HepG2 (cell line): ENCODE data around the gene DALRD3. TPM values are rescaled to one million over a fixed set of nuclear protein-coding genes. Genes with fewer than 3 reads are reported as not detected.
A peak's percentile ranks its signal among the peaks of the same experiment; 100 is the strongest.

Experiments
- CBFB ChIP-seq: sonication (generic); formaldehyde crosslinking; IDR thresholded peaks from 2 replicates; pipeline ENCODE4 v1.4.0; 2020; ENCODE audit warnings: missing genetic modification reagents
- CBX1 ChIP-seq: IDR thresholded peaks from one replicate; pipeline ENCODE4 v1.6.1; 2016; ENCODE audit warnings: antibody characterized with exemption, low read depth
- CENPBD1 ChIP-seq: sonication (generic); formaldehyde crosslinking; IDR thresholded peaks from 2 replicates; pipeline ENCODE4 v1.8.0; 2022; ENCODE audit warnings: missing genetic modification reagents, low read depth, mild to moderate bottlenecking, borderline replicate concordance
- CERS6 ChIP-seq: sonication (generic); formaldehyde crosslinking; IDR thresholded peaks from 2 replicates; pipeline ENCODE4 v1.5.0; 2020; ENCODE audit warnings: missing genetic modification reagents
- ELF1 ChIP-seq: sonication (generic); formaldehyde crosslinking; IDR thresholded peaks from 2 replicates; pipeline ENCODE4 v1.4.0; 2020; ENCODE audit warnings: missing genetic modification reagents
- ETS1 ChIP-seq: sonication (generic); formaldehyde crosslinking; IDR thresholded peaks from 2 replicates; pipeline ENCODE4 v1.4.0; 2020; ENCODE audit warnings: missing genetic modification reagents
- IKZF1 ChIP-seq: fragments of 450-650 bp; IDR thresholded peaks from 2 replicates; pipeline ENCODE4 v1.7.1; 2016
- NCOA1 ChIP-seq: sonication (generic); formaldehyde crosslinking; IDR thresholded peaks from 2 replicates; pipeline ENCODE4 v1.9.0; 2021; ENCODE audit warnings: missing genetic modification reagents
- NCOA2 ChIP-seq: sonication (generic); formaldehyde crosslinking; IDR thresholded peaks from 2 replicates; pipeline ENCODE4 v1.8.0; 2022; ENCODE audit warnings: inconsistent platforms
- SAP130 ChIP-seq: IDR thresholded peaks from 2 replicates; pipeline ENCODE4 v1.6.1; 2016; ENCODE audit warnings: low read depth
- SMARCC2 ChIP-seq: fragments of 450-650 bp; IDR thresholded peaks from 2 replicates; pipeline ENCODE4 v1.6.1; 2017; ENCODE audit warnings: antibody characterized with exemption, mild to moderate bottlenecking
- STAT5B ChIP-seq: sonication (generic); formaldehyde crosslinking; IDR thresholded peaks from 2 replicates; pipeline ENCODE4 v1.4.0; 2020; ENCODE audit warnings: missing genetic modification reagents
- TFDP2 ChIP-seq: sonication (generic); formaldehyde crosslinking; IDR thresholded peaks from 2 replicates; pipeline ENCODE4 v1.4.0; 2020; ENCODE audit warnings: missing genetic modification reagents
- THAP9 ChIP-seq: sonication (generic); formaldehyde crosslinking; IDR thresholded peaks from 2 replicates; pipeline ENCODE4; 2020; ENCODE audit warnings: missing genetic modification reagents, mild to moderate bottlenecking, borderline replicate concordance
- YEATS4 ChIP-seq: sonication (generic); formaldehyde crosslinking; IDR thresholded peaks from 2 replicates; pipeline ENCODE4 v1.4.0; 2020; ENCODE audit warnings: missing genetic modification reagents, borderline replicate concordance
- ZFYVE20 ChIP-seq: sonication (generic); formaldehyde crosslinking; IDR thresholded peaks from 2 replicates; pipeline ENCODE4 v1.8.0; 2023; ENCODE audit warnings: low read depth, mild to moderate bottlenecking, moderate library complexity, missing genetic modification reagents, borderline replicate concordance
- ZKSCAN1 ChIP-seq: fragments of 150-350 bp; IDR thresholded peaks from 2 replicates; pipeline ENCODE4 v1.6.1; 2014; ENCODE audit warnings: low read length
- ZNF10 ChIP-seq: sonication (generic); formaldehyde crosslinking; IDR thresholded peaks from 2 replicates; pipeline ENCODE4 v1.4.0; 2020; ENCODE audit warnings: mild to moderate bottlenecking, low read depth, missing genetic modification reagents, borderline replicate concordance
- ZNF704 ChIP-seq: sonication (generic); formaldehyde crosslinking; IDR thresholded peaks from 2 replicates; pipeline ENCODE4 v1.8.1; 2023; ENCODE audit warnings: mild to moderate bottlenecking, inconsistent platforms, moderate library complexity, missing genetic modification reagents, borderline replicate concordance
- ZNF777 ChIP-seq: sonication (generic); formaldehyde crosslinking; IDR thresholded peaks from 2 replicates; pipeline ENCODE4 v1.4.0; 2020; ENCODE audit warnings: missing genetic modification reagents
- polyA plus RNA-seq, 8 experiments: library from polyadenylated mRNA; depleted of rRNA in 3 of 8; stranded (reverse) in 7 of 8; unstranded in 1 of 8; fragments of >200 nt; fragmentation: Illumina TruSeq in 4 of 8; extraction: Trizol in 4 of 8; gene quantifications; 2 replicates each; pipeline versions ENCODE4 v1.2.1 to v1.2.3, GENCODE V29; 2011 to 2016; ENCODE audit warnings: low read depth in 4 of 8, missing spikeins in 1 of 8, mixed read lengths in 1 of 8; ENCODE audit not compliant: insufficient read depth in 1 of 8
- total RNA-seq, 5 experiments: library from RNA; depleted of rRNA; stranded (reverse); fragments of >200 nt; fragmentation: Illumina TruSeq; extraction: Trizol; gene quantifications; 2 replicates each; pipeline ENCODE4 v1.2.3, GENCODE V29; 2016; ENCODE audit warnings: low read depth in 1 of 5

The DALRD3 gene
- total and polyA plus RNA-seq, 2 of the 13 experiments (the other 11 are each of a cell fraction or from before 2014, with no cell fraction given): 19.9 to 36.5 TPM

- TF ChIP-seq ZNF10 (no peak), ZFYVE20 (CRISPR knock-in tag) (no peak), CBFB (0 out of 2 replicates have a peak, but pooled peaks have one; percentile 16), SMARCC2 (no peak), ETS1 (CRISPR knock-in tag) (no peak), NCOA2 (CRISPR knock-in tag) (no peak), ZNF777 (CRISPR knock-in tag) (peak; percentile 51; the same call in 1 of the 2 replicates), CBX1 (peak; percentile 26), STAT5B (no peak; the same call in 1 of the 2 replicates), THAP9 (CRISPR knock-in tag) (peak; percentile 82), CERS6 (CRISPR knock-in tag) (no peak), ZNF704 (peak; percentile 48), NCOA1 (no peak; the same call in 1 of the 2 replicates), CENPBD1 (CRISPR knock-in tag) (no peak), YEATS4 (CRISPR knock-in tag) (peak; percentile 85), ELF1 (CRISPR knock-in tag) (0 out of 2 replicates have a peak, but pooled peaks have one; percentile 28), ZKSCAN1 (no peak), TFDP2 (CRISPR knock-in tag) (peak; percentile 94), SAP130 (CRISPR knock-in tag) (peak; percentile 80), IKZF1 (no peak)
Measured at GRCh38 chr3:49007068-49007770, 11.2 kb downstream of the DALRD3 start, which contains the start of gene WDR6 (continued).
